Lung (tissue), 12 donors: Measurements from ENCODE around the gene S100PBP. TPM values are rescaled to one million over a fixed set of nuclear protein-coding genes. Genes with fewer than 3 reads are reported as not detected.

Experiments
- ATAC-seq: fragments of 200-7000 bp; cut with Tn5 transposase; one replicate; pipeline ENCODE4 v1.9.1; 2020; ENCODE audit warnings: moderate number of reproducible peaks; ENCODE audit not compliant: insufficient read depth, low FRiP score
- DNase-seq, 3 donors: peaks; one replicate each; pipeline ENCODE4 v3.0.0-alpha.2; 2013 to 2017
- H3K27ac ChIP-seq, 2 donors: one replicate each; pipeline ENCODE4 v1.5.1; 2013; ENCODE audit warnings: mild to moderate bottlenecking in 2 of 2, moderate library complexity in 2 of 2, control low read depth in 1 of 2, inconsistent platforms in 1 of 2, low read depth in 1 of 2, low read length in 1 of 2
- H3K27me3 ChIP-seq, 3 donors: one replicate each; pipeline ENCODE4 v1.5.1; 2013; ENCODE audit warnings: low read length in 2 of 3; ENCODE audit not compliant: control insufficient read depth in 3 of 3, insufficient read depth in 3 of 3
- H3K36me3 ChIP-seq, 4 donors: one replicate each; pipeline ENCODE4 v1.5.1; 2013; ENCODE audit warnings: low read length in 4 of 4, mild to moderate bottlenecking in 1 of 4, moderate library complexity in 1 of 4; ENCODE audit not compliant: control insufficient read depth in 4 of 4, insufficient read depth in 4 of 4
- H3K4me1 ChIP-seq, 5 donors: one replicate each; pipeline ENCODE4 v1.5.1; 2013; ENCODE audit warnings: low read length in 5 of 5, mild to moderate bottlenecking in 2 of 5, moderate library complexity in 1 of 5; ENCODE audit not compliant: control insufficient read depth in 5 of 5, insufficient read depth in 5 of 5
- H3K4me3 ChIP-seq: one replicate; pipeline ENCODE4 v1.5.1; 2013; ENCODE audit warnings: mild to moderate bottlenecking, control low read depth, moderate library complexity
- H3K9ac ChIP-seq, 2 donors: one replicate each; pipeline ENCODE4 v1.5.1; 2013; ENCODE audit warnings: low read length in 2 of 2, control low read depth in 1 of 2; ENCODE audit not compliant: insufficient read depth in 1 of 2
- H3K9me3 ChIP-seq, 4 donors: one replicate each; pipeline ENCODE4 v1.5.1; 2013; ENCODE audit warnings: low read length in 3 of 4, mild to moderate bottlenecking in 1 of 4, moderate library complexity in 1 of 4; ENCODE audit not compliant: control insufficient read depth in 4 of 4, insufficient read depth in 3 of 4
- CTCF ChIP-seq: IDR thresholded peaks from 2 replicates; pipeline ENCODE4 v1.5.1; 2012; ENCODE audit warnings: mild to moderate bottlenecking; ENCODE audit errors: control extremely low read depth, extremely low read depth
- WGBS, 2 donors: extraction: QIAGEN DNeasy Blood & Tissue Kit; methylation state at CpG; one replicate each; pipeline ENCODE4 v1.1.7; 2013; 5-methylcytosine and 5-hydroxymethylcytosine counted together
- polyA plus RNA-seq, 2 donors: library from polyadenylated mRNA; stranded (reverse); fragments of 200-250 nt; gene quantifications; one replicate each; pipeline ENCODE4 v1.2.1, GENCODE V29; 2013
- total RNA-seq, 2 donors: library from RNA; depleted of rRNA in 1 of 2; stranded (reverse); fragments of >200 nt in 1 of 2; gene quantifications; one replicate each; pipeline ENCODE4 v1.2.1, GENCODE V29; 2014 to 2021
- donor health status: control.
- donor health status: control.
- donor health status: Bipolar disorder and iron deficiency.
- donor health status: healthy.
- donor health status: DM: yes; HTN: yes; CAD: no.

S100PBP gene
- total and polyA plus RNA-seq, 4 donors = 7.4 to 56.6 (median 20.9) TPM

DNA sequence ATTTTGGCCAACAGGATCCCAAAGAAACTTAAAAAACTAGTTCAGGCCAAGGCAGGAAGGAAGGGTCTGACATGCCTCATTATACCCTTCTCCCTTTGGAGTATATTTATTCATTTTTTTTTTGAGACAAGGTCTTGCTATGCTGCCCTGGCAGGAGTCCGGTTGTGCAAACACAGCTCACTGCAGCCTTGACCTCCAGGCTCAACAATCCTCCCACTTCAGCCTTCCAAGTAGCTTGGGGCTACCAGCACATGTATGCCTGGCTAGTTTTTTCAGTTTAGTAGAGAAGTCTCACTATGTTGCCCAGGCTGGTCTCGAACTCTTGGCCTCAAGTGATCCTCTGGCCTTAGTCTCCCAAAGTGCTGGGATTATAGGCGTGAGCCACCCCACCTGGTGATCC lies 5.5 kb upstream of the S100PBP start:
- no peaks in the 10 kb centered on the region for H3K27me3 ChIP-seq
- no peak overlapping the region for H3K9ac ChIP-seq
- peaks cover 0 to 17% (median 5%) of the 10 kb centered on the region in 5 donors for H3K4me1 ChIP-seq
- no peak overlapping the region for H3K4me3 ChIP-seq
- H3K27ac ChIP-seq = no peak overlapping the region
- H3K9me3 ChIP-seq = no peaks in the 10 kb centered on the region
- no peak for TF ChIP-seq CTCF
- ATAC-seq = no peak
- peaks cover 0 to 17% (median 13%) of the 10 kb centered on the region in 4 donors for H3K36me3 ChIP-seq
- 82 to 98% methylated on average over 3 of the region's 3 CpGs for WGBS, 2 donors
- DNase-seq = no peak

DNA sequence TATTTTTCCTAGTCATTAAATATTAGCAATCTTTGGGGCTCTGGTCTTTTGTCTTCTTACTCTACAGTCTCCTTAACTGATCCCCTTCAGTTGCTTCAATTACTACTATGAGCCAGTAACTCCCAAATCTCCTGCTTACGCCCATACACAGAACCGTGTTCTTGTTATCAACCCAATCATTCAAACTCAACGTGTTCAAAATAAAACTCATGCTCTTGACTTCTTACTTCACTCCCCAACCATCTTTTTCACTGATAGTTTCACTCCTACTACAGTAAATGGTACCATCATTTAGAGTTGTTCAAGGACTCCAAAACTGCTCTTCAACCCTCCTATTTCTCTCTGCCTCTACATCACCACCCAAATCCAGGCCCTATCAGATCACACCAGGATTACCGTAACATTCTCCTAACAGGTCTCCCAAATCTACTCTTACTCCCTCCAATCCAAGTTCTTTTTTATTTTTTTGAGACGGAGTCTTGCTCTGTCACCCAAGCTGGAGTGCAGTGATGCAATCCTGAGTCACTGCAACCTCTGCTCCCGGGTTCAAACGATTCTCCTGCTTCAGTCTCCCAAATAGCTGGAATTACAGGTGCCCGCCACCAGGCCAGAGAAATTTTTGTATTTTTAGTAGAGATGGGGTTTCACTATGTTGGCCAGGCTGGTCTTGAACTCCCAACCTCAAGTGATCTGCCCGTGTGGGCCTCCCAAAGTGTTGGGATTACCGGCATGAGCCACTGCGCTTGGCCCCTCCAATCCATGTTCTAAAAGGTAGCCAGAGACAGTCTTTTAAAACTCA lies 3.3 kb upstream of the S100PBP start:
- no peaks in the 10 kb centered on the region for H3K27me3 ChIP-seq
- peaks cover 0 to 14% (median 7%) of the 10 kb centered on the region in 4 donors for H3K36me3 ChIP-seq
- no peak for DNase-seq
- no peaks in the 10 kb centered on the region for H3K9me3 ChIP-seq
- WGBS, 2 donors = 78 to 81% methylated on average over 11 of the region's 11 CpGs
- H3K4me3 ChIP-seq = no peak overlapping the region
- no peak overlapping the region for H3K27ac ChIP-seq
- peaks cover 4 to 26% (median 6%) of the 10 kb centered on the region in 5 donors for H3K4me1 ChIP-seq
- TF ChIP-seq CTCF = no peak
- ATAC-seq = no peak
- H3K9ac ChIP-seq = no peak overlapping the region

- no peaks in the 10 kb centered on the region for H3K27me3 ChIP-seq
- peaks cover 4 to 27% (median 8%) of the 10 kb centered on the region in 5 donors for H3K4me1 ChIP-seq
- H3K9ac ChIP-seq = peak overlapping the region; percentile 39 to 88
- H3K9me3 ChIP-seq = no peaks in the 10 kb centered on the region
- ATAC-seq (no peak), DNase-seq (peak in 1 of 3 donors; percentile 26)
- peak overlapping the region; percentile 91 for H3K4me3 ChIP-seq
- 0 to 1% methylated on average over 15 of the region's 15 CpGs for WGBS, 2 donors
- no peaks in the 10 kb centered on the region for H3K36me3 ChIP-seq
- H3K27ac ChIP-seq = peak overlapping the region; percentile 97
- TF ChIP-seq CTCF = no peak
These were observed 736 bp upstream of the S100PBP start for GRCh38 chr1:32816676-32817158.
